Heart left ventricle (tissue), 13 donors: ENCODE results near the gene MFAP3.

Experiments used
- CTCF ChIP-seq, 12 donors: fragments of 200-600 bp; sonication (generic) in 4 of 12; IDR thresholded peaks; one replicate each; pipeline versions ENCODE4 v1.5.0 to v1.8.0; 2018 to 2022; ENCODE audit warnings: antibody characterized with exemption in 12 of 12, mild to moderate bottlenecking in 5 of 12
- POLR2A ChIP-seq, 2 donors: fragments of 450-650 bp; IDR thresholded peaks; one replicate each; pipeline ENCODE4 v1.6.1; 2017; ENCODE audit warnings: antibody characterized with exemption in 2 of 2, mild to moderate bottlenecking in 2 of 2, moderate library complexity in 2 of 2
- donor health status: ischemic (EF 13 %, LVEDD 7.1; RV severe dilation, severe dysfunction).
- donor health status: DM: no; HTN: yes; CAD: no.
- donor health status: DM: no; HTN: no; CAD: no.
- donor health status: ischemic (EF 25% LVEDD 6.9; RV normal size, moderate dysfunction).
- donor health status: ischemic (EF 25% LVEDD 5.7; RV mildly dilated, moderate dysfunction).
- donor health status: ischemic (EF 35%, LVEDD 5.7; RV mildly dilated, moderate dysfunction).
- donor health status: nonischemic (EF 11% LVEDD 7.7; RV severe dilation, severe dysfunction).
- donor health status: DM: yes; HTN: yes; CAD: no.
- donor health status: PGD.
- donor health status: ischemic (EF 29% LVEDD 5.4; RV normal size, mild dysfunction).
- donor health status: nonischemic (EF 23%, LVEDD 6.1; RV moderate dilation, normal function).

- TF ChIP-seq CTCF (IDR thresholded peaks at IDR 0.05) (peak in 2 of 12 donors; percentile 7 to 23), POLR2A (IDR thresholded peaks at IDR 0.05) (no peak)
Measured at GRCh38 chr5:154087260-154087659, 48.5 kb downstream of the MFAP3 start.
